ENCODE measurements around the gene CNTNAP2.

The CNTNAP2 gene

GRCh38 chr7:148400101-148400500 lies 2283.5 kb downstream of the CNTNAP2 start:
- TF ChIP-seq, protein P1, sequence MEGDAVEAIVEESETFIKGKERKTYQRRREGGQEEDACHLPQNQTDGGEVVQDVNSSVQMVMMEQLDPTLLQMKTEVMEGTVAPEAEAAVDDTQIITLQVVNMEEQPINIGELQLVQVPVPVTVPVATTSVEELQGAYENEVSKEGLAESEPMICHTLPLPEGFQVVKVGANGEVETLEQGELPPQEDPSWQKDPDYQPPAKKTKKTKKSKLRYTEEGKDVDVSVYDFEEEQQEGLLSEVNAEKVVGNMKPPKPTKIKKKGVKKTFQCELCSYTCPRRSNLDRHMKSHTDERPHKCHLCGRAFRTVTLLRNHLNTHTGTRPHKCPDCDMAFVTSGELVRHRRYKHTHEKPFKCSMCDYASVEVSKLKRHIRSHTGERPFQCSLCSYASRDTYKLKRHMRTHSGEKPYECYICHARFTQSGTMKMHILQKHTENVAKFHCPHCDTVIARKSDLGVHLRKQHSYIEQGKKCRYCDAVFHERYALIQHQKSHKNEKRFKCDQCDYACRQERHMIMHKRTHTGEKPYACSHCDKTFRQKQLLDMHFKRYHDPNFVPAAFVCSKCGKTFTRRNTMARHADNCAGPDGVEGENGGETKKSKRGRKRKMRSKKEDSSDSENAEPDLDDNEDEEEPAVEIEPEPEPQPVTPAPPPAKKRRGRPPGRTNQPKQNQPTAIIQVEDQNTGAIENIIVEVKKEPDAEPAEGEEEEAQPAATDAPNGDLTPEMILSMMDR (IDR thresholded peaks at IDR 0.05; ENCODE audit: low read depth, low read length), result no peak
- Histone ChIP-seq H3K9me3 (no peaks in the 10 kb centered on the region; the same call in 1 of the 2 replicates), H3K4me3 (ENCODE audit: low read depth, low read length) (no peak overlapping the region), H3K36me3 (no peaks in the 10 kb centered on the region), H3K27me3 (no peaks in the 10 kb centered on the region), H3K4me1 (no peaks in the 10 kb centered on the region)
- no peak for DNase-seq

DNA sequence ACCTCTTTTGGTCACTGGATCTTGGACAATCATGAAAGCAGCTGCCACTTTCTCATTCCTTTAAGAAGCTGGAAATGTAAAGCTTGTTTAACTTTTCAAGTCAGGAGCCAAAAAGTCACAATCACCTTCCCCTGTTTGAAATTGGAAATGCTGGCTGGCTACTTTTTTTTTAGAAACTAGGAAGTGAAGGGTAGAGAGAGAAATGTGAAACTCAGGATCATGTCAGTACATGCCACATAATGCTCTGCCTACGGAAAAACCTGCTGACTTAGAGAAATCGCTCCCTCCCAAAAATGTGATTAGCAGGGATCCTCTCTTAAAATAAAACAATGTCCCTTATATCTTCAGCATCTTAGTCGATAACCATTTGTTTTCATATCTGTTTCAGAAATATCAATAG lies 2285.6 kb downstream of the CNTNAP2 start:
- no peak for DNase-seq
- Histone ChIP-seq H3K4me1 (no peaks in the 10 kb centered on the region), H3K9me3 (no peaks in the 10 kb centered on the region; the same call in 1 of the 2 replicates), H3K4me3 (ENCODE audit: low read depth, low read length) (no peak overlapping the region), H3K27me3 (no peaks in the 10 kb centered on the region), H3K36me3 (no peaks in the 10 kb centered on the region)
- TF ChIP-seq, protein P1 (IDR thresholded peaks at IDR 0.05; ENCODE audit: low read depth, low read length), result no peak

DNA sequence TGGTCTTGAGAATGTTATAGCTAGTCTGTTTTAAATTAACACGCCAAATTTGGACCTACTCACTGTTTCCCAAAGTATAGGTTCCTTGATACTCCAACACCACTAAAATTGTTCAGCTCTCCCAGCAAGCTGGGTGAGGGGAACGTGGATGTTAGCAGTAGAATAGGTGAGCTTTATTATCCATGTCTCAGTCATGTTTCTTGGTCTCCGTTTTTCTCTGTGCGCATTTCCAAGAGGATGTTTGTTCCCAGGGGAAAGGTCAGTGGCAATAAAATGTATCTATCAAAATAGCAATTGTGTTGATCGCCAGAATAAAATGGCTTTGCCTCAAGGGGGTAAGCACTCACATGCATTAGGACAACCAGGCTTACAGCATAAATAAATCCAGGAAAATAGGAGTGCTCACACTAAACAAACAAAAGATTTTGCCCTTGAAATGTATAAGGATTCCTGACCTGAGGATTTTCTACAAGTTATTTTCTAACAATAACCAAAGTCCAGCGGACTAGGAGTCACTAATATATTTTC lies 2286.9 kb downstream of the CNTNAP2 start:
- Histone ChIP-seq H3K4me3 (ENCODE audit: low read depth, low read length) (no peak overlapping the region), H3K9me3 (no peaks in the 10 kb centered on the region; the same call in 1 of the 2 replicates), H3K36me3 (no peaks in the 10 kb centered on the region), H3K27me3 (no peaks in the 10 kb centered on the region), H3K4me1 (no peaks in the 10 kb centered on the region)
- DNase-seq, result no peak
- TF ChIP-seq, protein P1 (IDR thresholded peaks at IDR 0.05; ENCODE audit: low read depth, low read length), result no peak

- H3K27me3 ChIP-seq, result no peaks in the 10 kb centered on the region
These were observed 2291.7 kb downstream of the CNTNAP2 start for GRCh38 chr7:148408307-148408706.

DNA sequence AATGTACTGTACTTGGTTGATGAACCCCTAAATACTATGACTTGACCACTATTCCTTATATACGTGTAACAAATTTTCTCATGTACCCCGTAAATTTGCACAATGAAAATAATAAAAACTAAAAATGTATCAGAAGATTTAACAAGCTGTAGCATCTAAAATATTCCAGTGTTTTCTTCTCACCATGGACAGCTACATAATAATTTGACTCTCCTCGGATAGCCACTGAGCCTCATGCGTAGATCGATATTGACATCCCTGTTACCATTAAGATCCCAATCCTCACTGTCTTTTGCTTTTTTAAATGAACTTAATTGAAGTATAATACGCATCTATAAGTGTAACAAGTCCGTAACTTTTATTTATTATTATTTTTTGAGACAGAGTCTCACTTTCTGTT lies 2294.3 kb downstream of the CNTNAP2 start:
- H3K9me3 ChIP-seq, result no peaks in the 10 kb centered on the region
- DNase-seq, result no peak

More at GRCh38 chr7:148408307-148408706, 2291.7 kb downstream of the CNTNAP2 start:
- Histone ChIP-seq H3K36me3 (no peaks in the 10 kb centered on the region), H3K4me3 (ENCODE audit: low read depth, low read length) (no peak overlapping the region), H3K9me3 (no peaks in the 10 kb centered on the region), H3K4me1 (no peaks in the 10 kb centered on the region)
- TF ChIP-seq, protein P1 (IDR thresholded peaks at IDR 0.05; ENCODE audit: low read depth, low read length), result no peak
- no peak for DNase-seq

GRCh38 chr7:148412691-148413090 lies 2296.1 kb downstream of the CNTNAP2 start:
- DNase-seq, result no peak
- Histone ChIP-seq H3K27me3 (no peaks in the 10 kb centered on the region), H3K36me3 (no peaks in the 10 kb centered on the region), H3K9me3 (no peaks in the 10 kb centered on the region), H3K4me3 (ENCODE audit: low read depth, low read length) (no peak overlapping the region), H3K4me1 (no peaks in the 10 kb centered on the region)
- TF ChIP-seq, protein P1 (IDR thresholded peaks at IDR 0.05; ENCODE audit: low read depth, low read length), result no peak

More for the DNA sequence above, 2294.3 kb downstream of the CNTNAP2 start:
- Histone ChIP-seq H3K4me1 (no peaks in the 10 kb centered on the region), H3K36me3 (no peaks in the 10 kb centered on the region), H3K27me3 (no peaks in the 10 kb centered on the region), H3K4me3 (ENCODE audit: low read depth, low read length) (no peak overlapping the region)
- TF ChIP-seq, protein P1 (IDR thresholded peaks at IDR 0.05; ENCODE audit: low read depth, low read length), result no peak
